ENCODE data around the gene ZG16.
"Not testable (repeated sequence)": the region's sequence is repeated elsewhere in the genome, so short reads cannot be mapped to it uniquely, and the experiment has no call there.

GRCh38 chr16:29731768-29732601 lies 46.1 kb upstream of the ZG16 start:
- not testable (repeated sequence) for TF ChIP-seq CTCF (conservative IDR thresholded peaks at IDR 0.05; ENCODE audit: low read depth in 2 of 2); EZH2 (IDR thresholded peaks at IDR 0.05; ENCODE audit: low read depth, unreplicated experiment); CREB1 (CRISPR knock-in tag; IDR thresholded peaks at IDR 0.05; ENCODE audit: low read depth); POLR2AphosphoS5 (IDR thresholded peaks at IDR 0.05; ENCODE audit: low read depth); EZH2phosphoT487 (IDR thresholded peaks at IDR 0.05; ENCODE audit: unreplicated experiment); ZNF331 (CRISPR knock-in tag; IDR thresholded peaks at IDR 0.05; ENCODE audit: low read depth); ETS1 (IDR thresholded peaks at IDR 0.05); NANOG (IDR thresholded peaks at IDR 0.05; ENCODE audit: borderline replicate concordance); REST (IDR thresholded peaks at IDR 0.05; ENCODE audit: unreplicated experiment); STAT1 (IDR thresholded peaks at IDR 0.05; ENCODE audit: unreplicated experiment); JUNB (IDR thresholded peaks at IDR 0.05; ENCODE audit: unreplicated experiment); ZNF114 (CRISPR knock-in tag; IDR thresholded peaks at IDR 0.05)

Measured in GM23338 (cell line).